IPS-11a (cell line): Measurements from ENCODE around the gene ELAVL3.
"Not testable (repeated sequence)": the region's sequence is repeated elsewhere in the genome, so short reads cannot be mapped to it uniquely, and the experiment has no call there.

Source experiments
- H3K4me3 ChIP-seq: one replicate; pipeline ENCODE4 v1.5.1; 2013; ENCODE audit warnings: low read depth, low read length, control low read depth

The ELAVL3 gene

DNA sequence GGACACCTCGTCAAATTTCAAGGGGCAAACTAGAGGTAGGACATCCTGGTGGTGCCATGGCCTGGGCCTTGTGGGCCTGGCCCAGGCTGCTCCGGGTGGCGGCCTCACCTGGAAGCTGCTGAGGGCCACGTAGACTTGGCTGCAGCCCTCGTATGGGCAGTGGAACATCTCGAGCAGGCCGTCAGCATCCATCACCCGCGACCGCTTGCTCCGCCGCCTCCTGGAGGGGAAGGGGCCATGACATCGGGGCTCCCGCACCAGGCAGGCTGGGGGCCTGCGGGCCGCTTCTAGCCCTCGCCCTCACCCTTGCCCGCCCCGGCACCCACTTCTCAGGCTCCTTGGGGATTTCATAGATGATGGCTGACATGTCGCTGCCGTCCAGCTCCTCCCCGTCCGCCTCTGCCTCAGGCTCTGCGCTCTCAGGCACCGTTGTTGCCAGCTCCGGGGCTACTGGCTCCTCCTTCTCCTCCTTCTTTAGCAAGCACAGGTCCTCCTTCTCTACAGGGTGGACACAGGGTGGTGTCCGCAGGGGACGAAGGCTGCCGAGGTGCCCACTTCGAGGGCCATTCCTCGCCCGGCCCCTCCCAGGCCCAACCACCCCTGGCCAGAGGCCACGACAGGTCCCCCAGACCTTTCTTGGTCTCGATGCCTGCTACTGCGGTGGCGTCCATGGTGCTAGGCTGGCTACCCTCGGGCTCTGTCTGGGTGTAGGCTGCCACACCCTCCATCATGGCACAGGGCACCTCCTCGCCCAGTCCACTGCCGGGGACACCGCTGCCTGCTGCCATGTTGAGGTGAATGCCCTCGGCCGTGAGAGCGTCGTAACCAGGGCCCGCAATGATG lies 6.0 kb upstream of the ELAVL3 start:
- H3K4me3 ChIP-seq: no peak overlapping the region

DNA sequence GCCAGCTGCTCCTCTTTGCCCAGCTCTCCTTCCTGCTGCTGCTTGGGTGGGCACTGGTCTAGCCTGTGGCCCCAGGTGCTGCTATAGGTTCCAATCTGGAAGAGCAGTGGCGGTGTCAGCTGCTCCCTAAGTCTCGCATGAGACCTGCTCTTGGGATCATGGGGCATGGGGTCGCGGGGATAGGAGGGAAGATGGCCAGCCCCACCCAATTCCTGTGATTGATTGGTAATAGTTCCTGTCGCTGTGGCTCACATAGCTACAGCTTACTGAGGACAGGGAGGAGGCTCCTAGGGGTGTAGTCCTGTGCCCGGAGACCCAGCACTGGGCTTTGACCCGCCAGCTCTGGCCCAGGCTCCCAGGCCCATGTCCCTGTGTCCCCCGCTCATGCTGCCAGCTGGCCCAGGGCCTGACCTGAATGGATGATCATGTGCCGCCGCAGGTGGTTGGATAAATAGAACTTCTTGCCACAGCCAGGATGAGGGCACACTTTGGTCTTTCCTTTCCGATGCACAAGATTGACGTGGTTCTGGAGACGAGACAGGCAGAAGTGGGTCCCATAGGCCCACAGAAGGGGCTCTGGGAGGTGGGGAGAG lies 4.5 kb upstream of the ELAVL3 start:
- H3K4me3 ChIP-seq: no peak overlapping the region

- no peak overlapping the region for H3K4me3 ChIP-seq
Observed at GRCh38 chr19:11483366-11484111, 2.7 kb upstream of the ELAVL3 start.

DNA sequence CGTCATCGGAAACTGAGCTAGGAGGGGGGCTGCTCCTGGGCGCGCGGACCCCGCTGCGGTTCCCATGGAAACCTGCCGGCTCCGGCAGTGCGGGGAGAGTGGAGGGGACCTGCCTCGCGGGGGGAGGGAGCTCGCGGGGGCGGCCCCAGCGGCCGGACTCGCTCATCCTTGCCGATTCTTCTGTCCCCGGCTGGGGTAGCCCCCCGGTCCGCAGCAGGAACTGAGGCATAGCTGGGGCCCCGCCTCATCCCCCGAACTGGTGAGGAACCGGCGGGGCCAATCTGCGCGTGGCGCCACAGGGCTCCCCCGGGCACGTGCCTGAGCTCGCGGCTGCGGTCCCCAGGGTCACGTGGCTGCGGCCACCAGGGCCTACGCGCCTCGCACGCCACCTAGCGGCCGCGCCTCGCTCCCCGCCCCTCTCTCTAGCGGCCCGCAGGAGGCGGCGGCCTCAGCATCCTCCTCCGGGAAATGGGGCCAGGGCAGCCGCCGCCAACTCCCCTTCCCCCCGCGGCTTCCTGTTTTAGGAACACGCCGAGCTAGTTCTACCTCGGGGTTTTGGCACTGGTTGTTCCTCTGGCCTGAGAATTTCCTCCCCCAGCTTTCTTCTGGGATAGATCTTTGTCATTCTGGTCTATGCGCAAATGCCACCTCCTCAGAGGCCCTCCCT lies 1.7 kb upstream of the ELAVL3 start:
- H3K4me3 ChIP-seq: no peak overlapping the region

GRCh38 chr19:11481534-11482383 lies 913 bp upstream of the ELAVL3 start:
- H3K4me3 ChIP-seq: no peak overlapping the region

DNA sequence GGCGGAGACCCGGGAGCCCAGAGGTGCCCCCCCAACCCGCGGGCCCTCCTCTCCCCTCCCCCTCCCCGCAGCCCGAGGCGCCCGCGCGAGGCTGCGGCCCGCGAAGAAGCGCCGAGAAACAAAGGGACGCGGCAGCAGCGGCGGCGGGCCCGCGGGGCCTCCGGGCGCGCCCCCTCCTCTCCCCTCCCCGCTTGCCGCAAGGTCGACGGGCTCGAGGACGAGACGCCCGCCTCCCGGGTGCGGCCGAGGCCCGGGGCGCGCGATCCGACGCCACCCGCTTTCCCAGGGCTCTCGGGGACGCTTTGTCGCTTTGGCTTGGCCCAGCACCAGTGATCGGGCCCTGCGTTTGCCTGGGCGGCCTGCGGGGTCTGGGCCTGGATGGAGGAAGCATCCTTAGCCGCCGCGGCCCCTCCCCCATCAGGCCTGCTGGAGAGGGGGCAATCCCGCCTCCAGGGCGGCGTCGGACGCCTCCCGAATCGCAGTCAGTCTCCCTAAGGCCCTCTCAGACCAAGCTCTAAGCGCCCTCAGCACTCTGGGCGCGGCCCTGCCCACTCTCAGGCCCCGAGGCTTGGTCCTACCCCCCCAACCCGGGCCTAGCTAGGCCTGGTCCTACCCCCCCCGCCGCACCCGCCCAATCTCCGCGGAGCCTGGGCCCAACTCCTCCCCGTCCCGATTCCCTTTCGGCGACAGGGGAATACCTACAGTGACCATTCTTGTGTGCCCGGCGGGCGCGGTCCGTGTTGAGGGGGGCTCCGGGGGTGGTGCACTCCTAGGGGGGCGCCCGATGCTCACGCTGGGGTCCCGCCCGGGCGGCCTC lies 740 bp downstream of the ELAVL3 start:
- no peak overlapping the region for H3K4me3 ChIP-seq

GRCh38 chr19:11479090-11479897 lies 1.6 kb downstream of the ELAVL3 start:
- H3K4me3 ChIP-seq: peak overlapping the region; percentile 4

- H3K4me3 ChIP-seq: no peak overlapping the region
Observed at GRCh38 chr19:11478167-11479089, 2.4 kb downstream of the ELAVL3 start.

DNA sequence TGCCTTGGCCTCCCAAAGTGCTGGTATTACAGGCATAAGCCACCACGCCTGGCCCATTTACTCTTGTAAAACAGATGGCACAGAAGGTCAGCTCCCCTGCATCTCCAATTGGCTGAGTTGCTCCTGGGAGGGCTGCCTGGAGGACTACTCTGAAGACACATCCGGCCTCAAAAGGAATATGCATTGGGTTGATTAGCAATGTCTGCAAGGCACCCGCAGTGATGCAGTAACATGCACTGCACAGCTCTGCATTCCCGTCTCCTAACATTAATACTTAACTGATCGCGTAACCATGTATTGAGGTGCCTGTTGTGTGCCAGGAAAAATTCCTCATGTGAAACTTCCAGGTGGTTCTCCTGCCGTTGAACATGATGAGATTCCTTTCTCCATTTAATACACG lies 5.0 kb downstream of the ELAVL3 start:
- no peak overlapping the region for H3K4me3 ChIP-seq

GRCh38 chr19:11475343-11475742 lies 5.5 kb downstream of the ELAVL3 start:
- H3K4me3 ChIP-seq: not testable (repeated sequence)

- H3K4me3 ChIP-seq: no peak overlapping the region
Observed at GRCh38 chr19:11473725-11474124, 7.1 kb downstream of the ELAVL3 start.

DNA sequence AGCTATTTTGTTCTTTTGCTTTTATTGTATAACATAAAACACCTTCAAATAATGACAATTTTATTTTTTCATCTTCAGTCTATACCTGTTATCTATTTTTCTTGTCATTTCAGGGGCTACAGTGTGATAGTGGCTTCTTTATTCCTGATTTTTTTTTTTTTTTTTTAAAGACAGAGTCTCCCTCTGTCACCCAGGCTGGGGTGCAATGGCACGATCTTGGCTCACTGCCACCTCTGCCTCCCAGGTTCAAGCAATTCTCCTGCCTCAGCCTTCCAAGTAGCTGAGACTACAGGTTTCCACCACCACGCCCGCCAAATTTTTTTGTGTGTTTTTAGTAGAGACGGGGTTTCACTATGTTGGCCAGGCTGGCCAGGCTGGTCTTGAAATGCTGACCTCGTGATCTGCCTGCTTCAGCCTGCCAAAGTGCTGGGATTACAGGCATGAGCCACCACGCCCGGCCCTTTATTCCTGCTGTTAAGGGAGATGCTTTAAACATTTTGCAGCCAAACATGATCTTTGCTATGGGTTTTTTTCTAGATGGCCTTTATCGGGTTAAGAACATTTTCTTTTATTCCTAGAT lies 12.5 kb downstream of the ELAVL3 start:
- not testable (repeated sequence) for H3K4me3 ChIP-seq

- no peak overlapping the region for H3K4me3 ChIP-seq
Observed at GRCh38 chr19:11465600-11465999, 15.2 kb downstream of the ELAVL3 start.

- no peak overlapping the region for H3K4me3 ChIP-seq
Observed at GRCh38 chr19:11464333-11465265, 16.2 kb downstream of the ELAVL3 start.

DNA sequence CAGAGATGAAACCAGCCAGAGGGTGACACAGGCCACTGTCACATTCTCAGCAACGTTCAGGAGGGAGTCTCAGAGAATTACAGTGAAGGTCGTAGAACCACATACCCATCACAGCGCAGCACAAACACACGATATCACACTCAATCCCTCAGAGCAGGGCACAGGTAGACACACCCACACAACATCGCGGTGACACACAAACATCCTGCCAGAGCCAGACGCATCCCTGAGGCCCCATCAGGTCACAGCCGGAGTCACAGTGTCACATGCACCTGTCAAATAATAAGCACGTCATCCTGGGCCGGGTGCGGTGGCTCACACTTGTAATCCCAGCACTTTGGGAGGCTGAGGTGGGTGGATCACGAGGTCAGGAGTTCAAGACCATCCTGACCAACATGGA lies 17.5 kb downstream of the ELAVL3 start:
- no peak overlapping the region for H3K4me3 ChIP-seq

GRCh38 chr19:11461453-11461852 lies 19.4 kb downstream of the ELAVL3 start:
- H3K4me3 ChIP-seq: no peak overlapping the region
